K562 (cell line): Measurements from ENCODE around the gene ADSS1. TPM values are rescaled to one million over a fixed set of nuclear protein-coding genes. Genes with fewer than 3 reads are reported as not detected.
A peak's percentile ranks its signal among the peaks of the same experiment; 100 is the strongest.

Experiments
- ATAC-seq: fragments of 200-7000 bp; cut with Tn5 transposase; 3 replicates; pipeline ENCODE4 v1.9.1; 2020; ENCODE audit warnings: moderate library complexity
- BruUV-seq: library from RNA; stranded (reverse); fragments of 400-500 nt; replicated peaks from 2 replicates; lab custom pipeline; 2021; lab: Mats Ljungman, UMichigan
- CTCF ChIA-PET: fragments of 300-600 bp; formaldehyde crosslinking; extraction: SDS; loops from one replicate; lab custom pipeline; 2021; ENCODE audit warnings: low intra/inter-chr PET ratio; lab: Yijun Ruan, JAX
- POLR2A ChIA-PET: fragments of 300-600, 350-650 bp; sonication (Branson Sonifier 250); formaldehyde crosslinking; extraction: SDS; loops from one replicate; lab custom pipeline; 2021; ENCODE audit warnings: antibody characterized with exemption, inconsistent platforms; lab: Yijun Ruan, JAX
- DNase-seq, 4 experiments: peaks; one replicate each; pipeline versions ENCODE4 v3.0.0 to v3.0.0-alpha.2; 2011 to 2018; ENCODE audit warnings: low spot score in 3 of 4, mixed read lengths in 3 of 4; ENCODE audit errors: extremely low read depth in 1 of 4
- FAIRE-seq: peaks from 2 replicates; lab custom pipeline; 2011; peaks lifted over from hg19 to GRCh38; lab: Jason Lieb, UNC
- H2AFZ ChIP-seq: 2 replicates; pipeline ENCODE4 v1.6.0; 2011; ENCODE audit warnings: low read depth, low read length, control low read depth, inconsistent platforms
- H3K27ac ChIP-seq: fragments of 200-600 bp; 3 replicates; pipeline ENCODE4 v1.8.0; 2011; ENCODE audit warnings: low read depth, mild to moderate bottlenecking, control low read depth, inconsistent platforms, low read length, moderate library complexity, mixed read lengths; ENCODE audit errors: extremely low read depth
- H3K27me3 ChIP-seq, 2 experiments: fragments of 300-600 bp in 1 of 2; 2 replicates in 1 of 2; 3 replicates in 1 of 2; pipeline versions ENCODE4 v1.6.0 to v1.8.0; 2011; ENCODE audit warnings: inconsistent platforms in 2 of 2, low read length in 2 of 2, mild to moderate bottlenecking in 1 of 2, mixed read lengths in 1 of 2, moderate library complexity in 1 of 2; ENCODE audit not compliant: control insufficient read depth in 2 of 2, insufficient read depth in 2 of 2
- H3K36me3 ChIP-seq: fragments of 300-600 bp; 3 replicates; pipeline ENCODE4 v1.8.0; 2011; ENCODE audit warnings: mild to moderate bottlenecking, low read length, inconsistent platforms; ENCODE audit not compliant: control insufficient read depth, insufficient read depth
- H3K4me1 ChIP-seq, 2 experiments: fragments of 200-600 bp in 1 of 2; replicated peaks in 1 of 2; 2 replicates in 1 of 2; 3 replicates in 1 of 2; pipeline versions ENCODE4 v1.5.1 to v1.8.0; 2011; ENCODE audit warnings: inconsistent platforms in 2 of 2, low read length in 2 of 2, mild to moderate bottlenecking in 1 of 2, mixed read lengths in 1 of 2, moderate library complexity in 1 of 2; ENCODE audit not compliant: control insufficient read depth in 2 of 2, insufficient read depth in 2 of 2
- H3K4me2 ChIP-seq: 2 replicates; pipeline ENCODE4 v1.6.1; 2011; ENCODE audit warnings: low read length, control low read depth, inconsistent platforms, mixed read lengths; ENCODE audit not compliant: insufficient read depth
- H3K4me3 ChIP-seq: fragments of 200-600 bp; sonication (generic), shearing (Covaris generic); 2 replicates; pipeline ENCODE4 v1.5.1; 2016; ENCODE audit warnings: control low read depth, inconsistent platforms
- H3K79me2 ChIP-seq: fragments of 200-600 bp; 3 replicates; pipeline ENCODE4 v1.8.0; 2011; ENCODE audit warnings: low read length, inconsistent platforms; ENCODE audit not compliant: control insufficient read depth, insufficient read depth
- H3K9ac ChIP-seq, 2 experiments: 2 replicates each; pipeline versions ENCODE4 v1.6.0 to v1.6.1; 2011; ENCODE audit warnings: low read depth in 2 of 2, low read length in 2 of 2, control low read depth in 1 of 2, inconsistent platforms in 1 of 2, mild to moderate bottlenecking in 1 of 2, mixed read lengths in 1 of 2; ENCODE audit not compliant: insufficient read depth in 1 of 2
- H3K9me1 ChIP-seq: one replicate; pipeline ENCODE4 v1.6.0; 2011; ENCODE audit warnings: inconsistent platforms, mild to moderate bottlenecking, low read length, moderate library complexity; ENCODE audit not compliant: control insufficient read depth, insufficient read depth
- H3K9me3 ChIP-seq: replicated peaks from 2 replicates; pipeline ENCODE4 v1.5.1; 2011; ENCODE audit warnings: low read depth, low read length, inconsistent platforms; ENCODE audit not compliant: control insufficient read depth, insufficient read depth
- H4K20me1 ChIP-seq: replicated peaks from 2 replicates; pipeline ENCODE4 v1.6.1; 2011; ENCODE audit warnings: low read length, inconsistent platforms, mixed read lengths; ENCODE audit not compliant: control insufficient read depth, insufficient read depth
- BHLHE40 ChIP-seq: IDR thresholded peaks from 2 replicates; pipeline ENCODE4 v1.6.1; 2011; ENCODE audit warnings: low read length, improper control_type of control experiment
- HDAC2 ChIP-seq: fragments of 450-650 bp; IDR thresholded peaks from 2 replicates; pipeline ENCODE4 v1.6.1; 2016; ENCODE audit warnings: mild to moderate bottlenecking
- HDAC6 ChIP-seq: IDR thresholded peaks from 2 replicates; pipeline ENCODE4 v1.6.1; 2012; ENCODE audit warnings: low read depth, mild to moderate bottlenecking, control low read depth, inconsistent platforms, low read length, moderate library complexity
- KLF10 ChIP-seq: fragments of 250-450 bp; sonication (Bioruptor Pico); IDR thresholded peaks from 2 replicates; pipeline ENCODE4 v1.6.1; 2021; ENCODE audit warnings: matching md5 sums
- MECOM ChIP-seq: fragments of 250-450 bp; sonication (Bioruptor Pico); IDR thresholded peaks from 2 replicates; pipeline ENCODE4 v1.8.0; 2022; ENCODE audit warnings: inconsistent platforms
- PHB2 ChIP-seq: fragments of 450-650 bp; IDR thresholded peaks from 2 replicates; pipeline ENCODE4 v1.6.1; 2017; ENCODE audit warnings: low read depth
- RBM22 ChIP-seq: fragments of 200-400 bp; formaldehyde crosslinking; IDR thresholded peaks from 2 replicates; pipeline ENCODE4 v1.6.1; 2018; ENCODE audit warnings: low read length, low read depth; ENCODE audit not compliant: poor library complexity, severe bottlenecking
- USF2 ChIP-seq: sonication (generic); formaldehyde crosslinking; IDR thresholded peaks from 2 replicates; pipeline ENCODE4 v1.5.0; 2020; ENCODE audit warnings: missing genetic modification reagents
- ZEB2 ChIP-seq: fragments of 450-650 bp; IDR thresholded peaks from 2 replicates; pipeline ENCODE4 v1.6.1; 2016
- WGBS: fragments of 100-300 bp; shearing (Covaris generic); methylation state at CpG from one replicate; pipeline ENCODE4 v1.1.6; 2016; ENCODE audit warnings: low coverage, mixed read lengths; ENCODE audit not compliant: insufficient coverage; ENCODE audit errors: missing lambda C conversion rate; 5-methylcytosine and 5-hydroxymethylcytosine counted together
- in situ Hi-C: fragments of 300-500 bp; cut with MboI; formaldehyde crosslinking; loops from 4 replicates; pipeline ENCODE4 v1.15.0; 2018; ENCODE audit warnings: inconsistent platforms, mixed read lengths
- intact Hi-C: fragments of 100-400 bp; cut with micrococcal nuclease; formaldehyde crosslinking; loops from 2 replicates; pipeline ENCODE4 v1.14.2; 2022
- polyA plus RNA-seq, 8 experiments: library from polyadenylated mRNA; depleted of rRNA in 4 of 8; stranded (reverse) in 5 of 8; unstranded in 3 of 8; fragments of >200 nt; fragmentation: Nextera tagmentation in 2 of 8; fragmentation: Illumina TruSeq in 1 of 8; extraction: Ambion mirVana in 2 of 8; extraction: Trizol in 1 of 8; gene quantifications; 2 replicates each; pipeline versions ENCODE4 v1.2.1 to v1.2.3, GENCODE V29; 2011 to 2014; ENCODE audit warnings: inconsistent platforms in 1 of 8, missing spikeins in 1 of 8
- total RNA-seq, 7 experiments: library from RNA; depleted of rRNA in 6 of 7; stranded (reverse); fragments of >200 nt in 6 of 7; fragmentation: Illumina TruSeq in 2 of 7; extraction: Trizol in 2 of 7; gene quantifications; 2 replicates each; pipeline versions ENCODE4 v1.2.1 to v1.2.3, GENCODE V29; 2011 to 2021; ENCODE audit warnings: low replicate concordance in 1 of 7
- TF ChIP-seq, protein P1 (sequence below): fragments of 250-450 bp; sonication (Bioruptor Pico); IDR thresholded peaks from 2 replicates; pipeline ENCODE4 v1.4.0; 2020; ENCODE audit warnings: mild to moderate bottlenecking, moderate library complexity

Gene ADSS1
- total and polyA plus RNA-seq, 9 of the 15 experiments (the other 6 are each of a cell fraction or from before 2014, with no cell fraction given), result 0.53 to 5.9 (median 3.9) TPM

DNA sequence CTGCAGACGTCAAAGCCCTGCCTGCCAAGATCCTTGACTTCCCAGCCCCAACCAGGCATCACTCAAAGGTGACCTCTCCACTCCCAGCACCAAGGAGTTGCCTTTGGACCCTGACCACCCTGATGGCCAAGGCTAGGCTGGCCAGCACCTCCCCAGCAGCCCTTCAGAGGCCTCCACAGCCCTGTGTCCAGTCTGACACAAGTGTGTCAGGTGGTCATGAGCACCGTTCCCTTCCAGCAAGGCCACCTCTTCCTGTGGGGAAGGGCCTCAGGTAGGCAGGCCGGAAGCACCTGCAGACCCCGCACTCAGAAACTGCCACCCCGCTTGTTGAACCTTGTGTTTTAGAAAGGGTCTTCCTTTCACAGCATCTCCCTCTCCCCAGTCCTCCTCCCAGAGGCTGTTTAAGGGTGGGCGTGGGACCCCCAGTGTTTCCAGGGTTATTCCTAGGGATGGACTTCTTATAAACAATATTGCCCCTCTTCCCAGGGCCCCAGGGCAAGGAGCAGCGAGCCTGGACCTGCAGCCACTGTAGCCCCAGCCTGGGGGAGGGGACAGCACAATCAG is 47.8 kb upstream of the ADSS1 start (continued):
- TF ChIP-seq, protein P1, sequence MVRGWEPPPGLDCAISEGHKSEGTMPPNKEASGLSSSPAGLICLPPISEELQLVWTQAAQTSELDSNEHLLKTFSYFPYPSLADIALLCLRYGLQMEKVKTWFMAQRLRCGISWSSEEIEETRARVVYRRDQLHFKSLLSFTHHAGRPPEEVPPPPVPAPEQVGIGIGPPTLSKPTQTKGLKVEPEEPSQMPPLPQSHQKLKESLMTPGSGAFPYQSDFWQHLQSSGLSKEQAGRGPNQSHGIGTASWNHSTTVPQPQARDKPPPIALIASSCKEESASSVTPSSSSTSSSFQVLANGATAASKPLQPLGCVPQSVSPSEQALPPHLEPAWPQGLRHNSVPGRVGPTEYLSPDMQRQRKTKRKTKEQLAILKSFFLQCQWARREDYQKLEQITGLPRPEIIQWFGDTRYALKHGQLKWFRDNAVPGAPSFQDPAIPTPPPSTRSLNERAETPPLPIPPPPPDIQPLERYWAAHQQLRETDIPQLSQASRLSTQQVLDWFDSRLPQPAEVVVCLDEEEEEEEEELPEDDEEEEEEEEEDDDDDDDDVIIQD (CRISPR knock-in tag), result no peak
- TF ChIP-seq ZEB2, result no peak
- no peak for TF ChIP-seq PHB2
- TF ChIP-seq MECOM (CRISPR knock-in tag), result no peak
- TF ChIP-seq KLF10 (CRISPR knock-in tag), result no peak
- TF ChIP-seq, all 486 proteins: peak for 0

- no peaks in the 10 kb centered on the region for H3K36me3 ChIP-seq
- H3K27ac ChIP-seq, result peak overlapping the region; percentile 94
- no TSS peak for BruUV-seq
- CTCF ChIA-PET, result no interaction called here
- H3K4me2 ChIP-seq, result peak overlapping the region; percentile 71
- H2AFZ ChIP-seq, result peak overlapping the region; percentile 91
- H3K9me1 ChIP-seq, result no peaks in the 10 kb centered on the region
- no peaks in the 10 kb centered on the region for H4K20me1 ChIP-seq
- POLR2A ChIA-PET, result interaction anchor here (0.7 to 2.9 kb wide), 3 partner anchors 10 to 165 kb away, joined by 4 to 12 read pairs (median 5); no protein-coding TSS in a partner anchor
- intact Hi-C loops (no loop called here), in situ Hi-C loops (no loop called here)
- no peaks in the 10 kb centered on the region for H3K79me2 ChIP-seq
- peak overlapping the region; percentile 81 to 91 for H3K9ac ChIP-seq
- 34% methylated on average over 6 of the region's 29 CpGs for WGBS
- peaks cover 34 to 63% of the 10 kb centered on the region in 2 experiments for H3K4me1 ChIP-seq
- no peak for FAIRE-seq
- peaks cover 0 to 4% of the 10 kb centered on the region in 2 experiments; a peak in 1 of 5 replicates for H3K27me3 ChIP-seq
- H3K9me3 ChIP-seq, result no peaks in the 10 kb centered on the region
- peak in 2 of 4 experiments; percentile 33 to 36 for DNase-seq
- H3K4me3 ChIP-seq, result no peak overlapping the region
- no peak for ATAC-seq
- no peak for TF ChIP-seq HDAC6
- peak; percentile 51; the same call in 1 of the 2 replicates for TF ChIP-seq BHLHE40
- no peak for TF ChIP-seq RBM22
- 0 out of 2 replicates have a peak, but pooled peaks have one; percentile 12 for TF ChIP-seq USF2 (CRISPR knock-in tag)
- TF ChIP-seq HDAC2, result no peak
Observed at GRCh38 chr14:104676694-104677511, 47.1 kb upstream of the ADSS1 start.
